ENCODE results near the gene INAFM1. TPM values are rescaled to one million over a fixed set of nuclear protein-coding genes. Genes with fewer than 3 reads are reported as not detected.
"Not testable (repeated sequence)": the region's sequence is repeated elsewhere in the genome, so short reads cannot be mapped to it uniquely, and the experiment has no call there.

INAFM1 gene
- total RNA-seq, 4 donors from 2014 or later, result 6.6 to 13.5 (median 10.6) TPM

DNA sequence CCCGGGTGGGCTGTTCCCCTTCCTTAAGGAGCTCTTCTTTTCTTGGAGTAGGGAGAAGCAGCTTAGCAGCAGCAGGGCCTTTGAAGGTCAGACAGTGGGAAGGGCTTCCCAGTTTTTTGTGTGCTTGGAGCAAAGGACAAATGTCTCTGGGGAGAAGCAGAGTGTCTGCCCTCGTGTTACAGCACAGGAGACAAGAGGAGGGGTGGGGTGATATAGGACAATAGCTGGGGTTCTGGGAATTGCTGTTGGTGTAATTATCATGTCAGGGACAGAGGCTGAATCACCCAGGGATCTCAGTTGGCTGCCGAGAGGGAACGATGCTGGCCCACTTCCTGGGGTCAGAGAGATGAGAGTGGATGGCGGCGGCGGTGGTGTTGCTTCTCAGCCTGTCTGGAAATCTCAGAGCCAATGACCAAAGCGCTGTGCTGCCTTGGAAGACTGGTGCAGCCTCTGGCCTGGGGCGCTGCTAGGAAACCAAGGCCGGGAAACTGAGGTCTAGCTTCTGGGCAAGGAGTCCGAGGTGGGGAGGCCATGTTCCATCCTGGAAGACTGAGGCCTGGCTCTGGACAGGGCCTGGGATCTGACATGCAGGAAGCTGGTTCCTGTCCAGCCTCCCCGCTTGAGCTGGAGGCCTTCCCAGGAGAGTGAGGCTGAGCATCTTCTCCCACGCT is 1.2 kb downstream of the INAFM1 start:
- H3K36me3 ChIP-seq, result peaks cover 9% of the 10 kb centered on the region
- peaks cover 35% of the 10 kb centered on the region for H3K4me1 ChIP-seq
- peak overlapping the region; percentile 64 for H3K4me3 ChIP-seq
- 43% methylated on average over 8 of the region's 13 CpGs for WGBS
- peak in 1 of 2 donors; percentile 80 for DNase-seq (ENCODE audit: low spot score in 2 of 2)
- peak overlapping the region; percentile 96 for H3K27ac ChIP-seq
- no peak for TF ChIP-seq EP300 (IDR thresholded peaks at IDR 0.05)
- TF ChIP-seq POLR2AphosphoS5 (IDR thresholded peaks at IDR 0.05), result no peak
- no peak for TF ChIP-seq POLR2A (IDR thresholded peaks at IDR 0.05)
- no peak for TF ChIP-seq CTCF (IDR thresholded peaks at IDR 0.05)
- no peaks in the 10 kb centered on the region for H3K27me3 ChIP-seq
- no peaks in the 10 kb centered on the region for H3K9me3 ChIP-seq

- Histone ChIP-seq H3K27ac (peak overlapping the region; percentile 5), H3K4me1 (peaks cover 35% of the 10 kb centered on the region)
- H3K9me3 ChIP-seq; H3K36me3 ChIP-seq; DNase-seq (ENCODE audit: low spot score in 2 of 2); H3K27me3 ChIP-seq; H3K4me3 ChIP-seq: not testable (repeated sequence)
- WGBS, result 88% methylated on average over 3 of the region's 3 CpGs
These were observed 1.8 kb downstream of the INAFM1 start for GRCh38 chr19:47276513-47276912.

DNA sequence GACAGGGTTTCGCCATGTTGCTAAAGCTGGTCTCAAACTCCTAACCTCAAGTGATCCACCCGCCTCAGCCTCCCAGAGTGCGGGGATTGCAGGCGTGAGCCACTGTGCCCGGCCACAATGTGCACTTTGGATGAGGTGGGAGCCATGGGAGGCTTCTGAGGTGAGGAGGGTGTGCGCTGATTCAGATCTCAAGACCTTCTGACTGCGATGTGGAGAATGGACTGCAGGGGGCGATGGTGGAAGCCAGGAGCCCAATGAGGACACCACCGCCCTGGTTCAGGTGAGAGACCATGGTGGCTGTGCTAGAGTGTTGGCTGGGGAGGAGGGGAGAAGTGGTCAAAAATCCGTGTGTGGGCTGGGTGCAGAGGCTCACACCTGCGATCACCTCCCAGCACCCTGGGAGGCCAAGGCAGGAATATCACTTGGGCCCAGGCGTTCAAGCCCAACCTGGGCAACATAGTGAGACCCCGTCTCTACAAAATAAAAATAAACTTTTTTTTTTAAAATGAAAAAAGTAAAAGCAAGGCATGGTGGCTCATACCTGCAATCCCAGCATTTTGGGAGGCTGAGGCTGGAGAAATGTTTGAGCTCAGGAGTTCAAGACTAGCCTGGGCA is 5.6 kb downstream of the INAFM1 start:
- H3K27ac ChIP-seq, result no peak overlapping the region
- H3K4me3 ChIP-seq, result no peak overlapping the region
- H3K36me3 ChIP-seq, result no peaks in the 10 kb centered on the region
- no peaks in the 10 kb centered on the region for H3K9me3 ChIP-seq
- DNase-seq (ENCODE audit: low spot score in 2 of 2), result no peak
- H3K27me3 ChIP-seq, result no peaks in the 10 kb centered on the region
- H3K4me1 ChIP-seq, result peaks cover 16% of the 10 kb centered on the region
- 88% methylated on average over 12 of the region's 13 CpGs for WGBS
- peak in 1 of 2 donors; percentile 20 for TF ChIP-seq CTCF (IDR thresholded peaks at IDR 0.05)
- no peak for TF ChIP-seq POLR2A (IDR thresholded peaks at IDR 0.05)

DNA sequence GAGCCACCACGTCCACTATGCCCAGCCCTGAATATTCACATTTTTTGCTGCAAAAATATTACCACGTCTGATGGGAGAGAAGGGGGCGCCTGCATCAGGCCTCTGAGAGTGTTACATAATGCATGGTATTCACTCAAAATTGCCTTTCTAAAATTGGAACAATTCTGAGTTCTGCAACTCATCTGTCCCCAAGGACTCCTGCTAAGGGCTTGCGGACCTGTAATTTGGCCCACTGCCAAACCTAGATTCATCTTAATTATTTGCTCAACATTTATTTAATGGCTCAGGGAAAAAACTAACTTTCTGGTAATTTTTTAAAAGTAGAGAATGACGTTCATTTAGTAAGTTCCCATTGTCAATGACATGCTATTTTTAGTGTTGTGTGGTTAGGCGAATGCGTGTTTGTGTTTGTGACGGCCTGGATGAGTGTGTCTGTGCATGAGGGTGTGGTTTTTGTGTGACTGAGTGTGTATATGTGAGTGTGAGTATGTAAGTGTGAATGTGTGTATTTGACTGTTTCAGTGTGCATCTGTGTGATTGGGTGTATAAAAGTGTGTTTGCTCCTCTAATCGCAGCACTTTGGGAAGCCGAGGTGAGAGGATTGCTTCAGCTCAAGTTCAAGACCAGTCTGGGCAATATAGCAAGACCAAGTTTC is 8.8 kb downstream of the INAFM1 start:
- Histone ChIP-seq H3K36me3 (no peaks in the 10 kb centered on the region), H3K4me1 (peaks cover 5% of the 10 kb centered on the region), H3K4me3 (no peak overlapping the region), H3K27me3 (no peaks in the 10 kb centered on the region), H3K9me3 (no peaks in the 10 kb centered on the region), H3K27ac (no peak overlapping the region)
- WGBS, result 76% methylated on average over 10 of the region's 10 CpGs
- TF ChIP-seq POLR2A (IDR thresholded peaks at IDR 0.05) (no peak), POLR2AphosphoS5 (IDR thresholded peaks at IDR 0.05) (no peak), EP300 (IDR thresholded peaks at IDR 0.05) (no peak), CTCF (IDR thresholded peaks at IDR 0.05) (no peak)
- no peak for DNase-seq (ENCODE audit: low spot score in 2 of 2)

DNA sequence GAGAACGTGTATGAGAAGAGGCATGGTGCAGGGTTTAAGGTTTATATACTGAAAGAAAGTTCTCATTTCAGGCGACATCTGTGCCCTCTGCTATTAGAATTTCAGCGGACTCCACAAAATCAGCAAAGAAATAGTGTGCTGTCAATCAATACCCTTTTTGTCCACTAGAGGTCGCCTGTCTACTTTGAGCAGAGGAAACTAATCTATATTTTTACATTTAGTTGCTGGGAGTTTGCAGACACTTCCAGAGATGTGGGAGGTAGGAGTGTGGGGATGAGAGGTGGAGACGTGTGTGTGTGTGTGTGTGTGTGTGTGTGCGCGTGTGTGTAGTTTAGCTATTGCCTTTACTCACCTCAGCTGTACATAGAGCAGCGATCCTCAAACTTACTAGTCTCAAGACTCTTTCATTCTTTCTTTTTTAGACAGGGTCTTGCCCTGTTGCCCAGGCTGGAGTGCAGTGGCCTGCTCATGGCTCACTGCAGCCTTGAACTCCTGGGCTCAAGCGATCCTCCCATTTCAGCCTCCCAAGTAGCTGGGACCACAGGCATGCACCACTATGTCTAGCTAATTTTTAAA is 9.7 kb downstream of the INAFM1 start:
- WGBS, result 29% methylated on average over 9 of the region's 9 CpGs
- Histone ChIP-seq H3K27ac (no peak overlapping the region), H3K4me1 (peaks cover 6% of the 10 kb centered on the region), H3K36me3 (no peaks in the 10 kb centered on the region), H3K4me3 (no peak overlapping the region), H3K27me3 (no peaks in the 10 kb centered on the region), H3K9me3 (no peaks in the 10 kb centered on the region)
- TF ChIP-seq CTCF (IDR thresholded peaks at IDR 0.05) (peak; percentile 84 to 89), POLR2AphosphoS5 (IDR thresholded peaks at IDR 0.05) (no peak)
- DNase-seq (ENCODE audit: low spot score in 2 of 2), result no peak
